ENCODE data around the gene MRPL28.

MRPL28 gene

DNA sequence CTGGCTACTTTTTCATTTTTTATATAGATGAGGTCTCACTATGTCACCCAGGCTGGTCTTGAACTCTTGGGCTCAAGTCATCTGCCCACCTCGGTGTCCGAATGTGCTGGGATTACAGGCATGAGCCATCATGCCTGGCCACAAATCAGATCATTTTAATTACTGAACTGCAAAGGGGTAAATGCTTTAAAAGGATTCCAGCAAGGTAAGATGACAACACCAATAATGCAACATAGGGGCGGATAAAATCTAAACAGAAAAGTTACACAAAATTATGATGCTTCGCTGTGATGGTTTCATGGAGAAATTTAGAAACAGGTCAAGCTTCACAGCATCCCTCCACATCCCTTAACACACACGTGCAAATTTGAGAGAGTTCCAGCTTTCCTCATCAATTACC lies 50.1 kb downstream of the MRPL28 start:
- H3K27ac ChIP-seq: no peak overlapping the region
- H3K9me3 ChIP-seq (ENCODE audit: low read depth, low read length): no peaks in the 10 kb centered on the region
- H3K9ac ChIP-seq (ENCODE audit: insufficient read length): no peak overlapping the region
- no peaks in the 10 kb centered on the region for H3K36me3 ChIP-seq (ENCODE audit: insufficient read depth, low read length)
- TF ChIP-seq EZH2 (IDR thresholded peaks at IDR 0.05) (no peak), FOXP2 (optimal IDR thresholded peaks at IDR 0.05; ENCODE audit: control extremely low read depth, extremely low read length, insufficient read depth) (no peak)
- no peak overlapping the region for H3K4me3 ChIP-seq
- no peak for DNase-seq (ENCODE audit: low read depth, low spot score)

- H3K9ac ChIP-seq (ENCODE audit: insufficient read length): no peak overlapping the region
- H3K27ac ChIP-seq: no peak overlapping the region
- H3K4me3 ChIP-seq: no peak overlapping the region
- TF ChIP-seq FOXP2 (optimal IDR thresholded peaks at IDR 0.05; ENCODE audit: control extremely low read depth, extremely low read length, insufficient read depth) (no peak), POLR2AphosphoS5 (IDR thresholded peaks at IDR 0.05; ENCODE audit: borderline replicate concordance, low read depth, low read length) (no peak), EZH2 (IDR thresholded peaks at IDR 0.05) (no peak)
- no peaks in the 10 kb centered on the region for H3K36me3 ChIP-seq (ENCODE audit: insufficient read depth, low read length)
- no peaks in the 10 kb centered on the region for H3K9me3 ChIP-seq (ENCODE audit: low read depth, low read length)
- no peak for DNase-seq (ENCODE audit: low read depth, low spot score)
Measured at GRCh38 chr16:318628-319027, 51.7 kb downstream of the MRPL28 start.

DNA sequence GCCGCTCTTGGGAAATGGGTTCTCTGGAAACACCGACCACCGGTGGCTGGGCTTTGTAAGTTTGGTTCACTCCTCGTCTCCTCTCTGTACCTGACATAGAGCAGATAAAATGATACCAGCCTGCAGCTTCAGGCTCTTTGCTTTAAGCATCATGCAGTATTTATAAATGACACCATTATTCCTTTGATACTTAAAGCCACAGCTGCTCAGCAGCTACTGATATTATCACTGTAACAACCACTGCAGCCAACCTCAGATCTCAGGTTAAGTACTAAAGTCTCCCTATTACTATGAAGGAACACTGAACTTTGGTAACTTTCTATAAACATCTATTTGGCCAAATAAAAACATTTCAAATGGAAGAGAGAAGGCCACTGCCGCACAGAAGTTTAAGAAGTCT lies 52.8 kb downstream of the MRPL28 start:
- no peaks in the 10 kb centered on the region for H3K9me3 ChIP-seq (ENCODE audit: low read depth, low read length)
- H3K27ac ChIP-seq: no peak overlapping the region
- H3K9ac ChIP-seq (ENCODE audit: insufficient read length): no peak overlapping the region
- no peak overlapping the region for H3K4me3 ChIP-seq
- H3K36me3 ChIP-seq (ENCODE audit: insufficient read depth, low read length): no peaks in the 10 kb centered on the region
- TF ChIP-seq FOXP2 (optimal IDR thresholded peaks at IDR 0.05; ENCODE audit: control extremely low read depth, extremely low read length, insufficient read depth) (no peak), POLR2AphosphoS5 (IDR thresholded peaks at IDR 0.05; ENCODE audit: borderline replicate concordance, low read depth, low read length) (no peak), EZH2 (IDR thresholded peaks at IDR 0.05) (no peak)
- no peak for DNase-seq (ENCODE audit: low read depth, low spot score)
